Upper lobe of left lung (tissue), 6 donors: ENCODE results near the gene FBXW7. TPM values are rescaled to one million over a fixed set of nuclear protein-coding genes. Genes with fewer than 3 reads are reported as not detected.

Experiments used
- ATAC-seq, 2 donors: fragments of 200-7000 bp; cut with Tn5 transposase; one replicate each; pipeline ENCODE4 v1.9.1; 2022; ENCODE audit warnings: mild to moderate bottlenecking in 2 of 2, moderate library complexity in 2 of 2; ENCODE audit not compliant: low FRiP score in 2 of 2
- DNase-seq, 2 donors: peaks; one replicate each; pipeline ENCODE4 v3.0.0-alpha.2; 2019 to 2020
- H3K27ac ChIP-seq, 4 donors: fragments of 200-600 bp; sonication (generic); one replicate each; pipeline ENCODE4 v1.5.1; 2016 to 2019
- H3K27me3 ChIP-seq, 4 donors: fragments of 200-600 bp; sonication (generic); one replicate each; pipeline ENCODE4 v1.5.1; 2017 to 2019
- H3K36me3 ChIP-seq, 4 donors: fragments of 200-600 bp; sonication (generic); one replicate each; pipeline ENCODE4 v1.5.1; 2016 to 2019
- H3K4me1 ChIP-seq, 4 donors: fragments of 200-600 bp; sonication (generic); one replicate each; pipeline ENCODE4 v1.5.1; 2018 to 2019
- H3K4me3 ChIP-seq, 4 donors: fragments of 200-600 bp; sonication (generic); one replicate each; pipeline ENCODE4 v1.5.1; 2017 to 2019; ENCODE audit warnings: mild to moderate bottlenecking in 2 of 4, moderate library complexity in 1 of 4
- H3K9me3 ChIP-seq, 4 donors: fragments of 200-600 bp; sonication (generic); one replicate each; pipeline ENCODE4 v1.5.1; 2018 to 2019
- EP300 ChIP-seq, 4 donors: sonication (generic); formaldehyde crosslinking; IDR thresholded peaks; one replicate each; pipeline ENCODE4 v1.5.1; 2017; ENCODE audit warnings: antibody characterized with exemption in 4 of 4, control low read depth in 2 of 4
- POLR2A ChIP-seq, 4 donors: fragments of 450-650 bp; IDR thresholded peaks; one replicate each; pipeline ENCODE4 v1.5.1; 2016 to 2017; ENCODE audit warnings: antibody characterized with exemption in 4 of 4, mild to moderate bottlenecking in 2 of 4
- POLR2AphosphoS5 ChIP-seq, 2 donors: sonication (generic); formaldehyde crosslinking; IDR thresholded peaks; one replicate each; pipeline ENCODE4 v1.5.1; 2017; ENCODE audit warnings: antibody characterized with exemption in 2 of 2
- WGBS, 2 donors: methylation state at CpG; one replicate each; pipeline ENCODE4 v1.1.5; 2017 to 2018; 5-methylcytosine and 5-hydroxymethylcytosine counted together
- total RNA-seq, 6 donors: library from RNA; depleted of rRNA in 4 of 6; stranded (reverse); fragments of >200 nt in 4 of 6; gene quantifications; one replicate each; pipeline versions ENCODE4 v1.1.0 to v1.2.1, GENCODE V29; 2016 to 2021
- TF ChIP-seq, protein P1 (sequence below), 6 experiments: fragments of 450-650 bp in 4 of 6; fragments of 200-600 bp in 2 of 6; sonication (generic) in 2 of 6; IDR thresholded peaks; one replicate each; pipeline ENCODE4 v1.5.1; 2016 to 2019; ENCODE audit warnings: antibody characterized with exemption in 6 of 6
- donor health status: DM: no; HTN: no; CAD: no; lungs with moderate emphysema.
- donor health status: DM: no; HTN: yes; CAD: no; lungs with severe emphysema.

The FBXW7 gene
- total RNA-seq, 6 donors from 2014 or later: 36.5 to 116 (median 52.5) TPM

DNA sequence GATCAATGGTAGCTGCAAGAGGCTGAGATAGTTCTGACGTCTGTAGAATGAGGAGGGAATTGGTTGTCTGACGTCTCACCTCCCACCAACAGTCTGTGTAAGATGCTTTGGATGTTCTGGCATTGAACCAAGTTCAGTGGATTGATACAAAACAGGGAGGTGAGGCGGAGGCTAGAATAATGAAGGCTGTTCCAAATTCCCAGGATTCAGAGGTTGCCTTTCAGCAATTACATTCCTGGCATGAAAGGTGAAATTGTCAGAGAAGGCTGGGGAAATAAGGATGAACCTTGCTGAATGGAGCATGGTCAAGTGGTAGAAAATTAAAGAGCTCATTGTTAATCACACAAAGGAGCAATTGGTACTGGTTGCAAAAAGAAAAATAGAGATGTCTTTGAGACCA lies 241.6 kb downstream of the FBXW7 start:
- no peak overlapping the region for H3K4me3 ChIP-seq
- 86 to 89% methylated on average over 3 of the region's 3 CpGs for WGBS, 2 donors
- ATAC-seq (no peak), DNase-seq (no peak)
- H3K27me3 ChIP-seq: no peaks in the 10 kb centered on the region
- no peaks in the 10 kb centered on the region for H3K9me3 ChIP-seq
- H3K4me1 ChIP-seq: no peaks in the 10 kb centered on the region
- TF ChIP-seq POLR2AphosphoS5 (IDR thresholded peaks at IDR 0.05): no peak
- TF ChIP-seq POLR2A (IDR thresholded peaks at IDR 0.05): no peak
- TF ChIP-seq EP300 (IDR thresholded peaks at IDR 0.05): no peak
- TF ChIP-seq, protein P1, sequence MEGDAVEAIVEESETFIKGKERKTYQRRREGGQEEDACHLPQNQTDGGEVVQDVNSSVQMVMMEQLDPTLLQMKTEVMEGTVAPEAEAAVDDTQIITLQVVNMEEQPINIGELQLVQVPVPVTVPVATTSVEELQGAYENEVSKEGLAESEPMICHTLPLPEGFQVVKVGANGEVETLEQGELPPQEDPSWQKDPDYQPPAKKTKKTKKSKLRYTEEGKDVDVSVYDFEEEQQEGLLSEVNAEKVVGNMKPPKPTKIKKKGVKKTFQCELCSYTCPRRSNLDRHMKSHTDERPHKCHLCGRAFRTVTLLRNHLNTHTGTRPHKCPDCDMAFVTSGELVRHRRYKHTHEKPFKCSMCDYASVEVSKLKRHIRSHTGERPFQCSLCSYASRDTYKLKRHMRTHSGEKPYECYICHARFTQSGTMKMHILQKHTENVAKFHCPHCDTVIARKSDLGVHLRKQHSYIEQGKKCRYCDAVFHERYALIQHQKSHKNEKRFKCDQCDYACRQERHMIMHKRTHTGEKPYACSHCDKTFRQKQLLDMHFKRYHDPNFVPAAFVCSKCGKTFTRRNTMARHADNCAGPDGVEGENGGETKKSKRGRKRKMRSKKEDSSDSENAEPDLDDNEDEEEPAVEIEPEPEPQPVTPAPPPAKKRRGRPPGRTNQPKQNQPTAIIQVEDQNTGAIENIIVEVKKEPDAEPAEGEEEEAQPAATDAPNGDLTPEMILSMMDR (IDR thresholded peaks at IDR 0.05): no peak
- H3K36me3 ChIP-seq: no peaks in the 10 kb centered on the region
- H3K27ac ChIP-seq: no peak overlapping the region

DNA sequence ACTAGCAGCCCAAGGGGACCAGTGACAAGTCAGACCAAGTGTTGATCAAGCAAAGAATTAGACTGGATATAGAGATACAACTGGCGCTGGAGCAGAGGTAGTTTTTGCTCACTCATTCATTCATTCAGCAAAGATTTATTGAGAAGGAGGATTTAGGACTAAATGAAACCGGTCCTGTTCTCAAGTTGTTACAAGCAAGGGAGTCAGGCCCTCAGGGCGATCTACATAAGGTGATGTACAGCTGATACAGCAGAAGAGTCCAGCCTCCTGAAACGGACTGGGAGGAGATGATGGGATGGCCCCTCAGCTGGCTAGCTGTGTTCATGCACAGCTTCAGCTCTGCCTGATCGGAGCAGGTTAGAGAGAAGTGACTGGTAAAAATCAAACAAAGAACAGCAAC lies 242.4 kb downstream of the FBXW7 start:
- Histone ChIP-seq H3K36me3 (no peaks in the 10 kb centered on the region), H3K27ac (no peak overlapping the region), H3K27me3 (no peaks in the 10 kb centered on the region), H3K9me3 (no peaks in the 10 kb centered on the region), H3K4me1 (no peaks in the 10 kb centered on the region), H3K4me3 (no peak overlapping the region)
- ATAC-seq: no peak
- WGBS, 2 donors: 89 to 96% methylated on average over 5 of the region's 5 CpGs
- no peak for TF ChIP-seq EP300 (IDR thresholded peaks at IDR 0.05)
- TF ChIP-seq, protein P1 (IDR thresholded peaks at IDR 0.05): no peak
- TF ChIP-seq POLR2AphosphoS5 (IDR thresholded peaks at IDR 0.05): no peak
- no peak for TF ChIP-seq POLR2A (IDR thresholded peaks at IDR 0.05)
- DNase-seq: no peak

DNA sequence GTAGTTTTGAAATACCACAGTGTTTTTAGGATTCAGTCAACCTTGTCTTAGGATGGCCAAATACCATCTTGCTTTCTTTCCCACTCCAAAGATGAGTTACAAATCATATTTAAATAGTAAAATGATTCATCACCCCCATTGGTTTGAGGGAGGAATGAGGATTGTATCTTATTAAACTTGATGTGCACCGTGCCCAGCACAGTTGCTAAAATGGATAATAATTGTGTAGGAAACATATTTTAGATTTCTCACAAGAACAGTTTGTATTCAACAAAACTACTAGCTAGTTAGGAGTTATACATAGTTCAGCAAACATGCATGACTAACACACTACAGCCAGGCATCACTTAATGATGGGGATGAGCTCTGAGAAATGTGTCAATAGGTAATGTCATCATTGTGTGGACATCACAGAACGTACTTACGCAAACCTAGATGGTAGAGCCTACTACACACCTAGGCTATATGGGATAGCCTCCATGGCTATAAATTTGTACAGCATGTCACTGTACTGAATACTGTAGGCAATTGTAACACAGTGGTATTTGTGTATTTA lies 245.4 kb downstream of the FBXW7 start:
- TF ChIP-seq POLR2A (IDR thresholded peaks at IDR 0.05) (no peak), POLR2AphosphoS5 (IDR thresholded peaks at IDR 0.05) (no peak), EP300 (IDR thresholded peaks at IDR 0.05) (no peak)
- TF ChIP-seq, protein P1 (IDR thresholded peaks at IDR 0.05): no peak
- Histone ChIP-seq H3K4me3 (no peak overlapping the region), H3K36me3 (no peaks in the 10 kb centered on the region), H3K4me1 (no peaks in the 10 kb centered on the region), H3K27me3 (no peaks in the 10 kb centered on the region), H3K9me3 (no peaks in the 10 kb centered on the region), H3K27ac (no peak overlapping the region)
- ATAC-seq (no peak), DNase-seq (no peak)
- WGBS, 2 donors: 92 to 95% methylated on average over 3 of the region's 3 CpGs

DNA sequence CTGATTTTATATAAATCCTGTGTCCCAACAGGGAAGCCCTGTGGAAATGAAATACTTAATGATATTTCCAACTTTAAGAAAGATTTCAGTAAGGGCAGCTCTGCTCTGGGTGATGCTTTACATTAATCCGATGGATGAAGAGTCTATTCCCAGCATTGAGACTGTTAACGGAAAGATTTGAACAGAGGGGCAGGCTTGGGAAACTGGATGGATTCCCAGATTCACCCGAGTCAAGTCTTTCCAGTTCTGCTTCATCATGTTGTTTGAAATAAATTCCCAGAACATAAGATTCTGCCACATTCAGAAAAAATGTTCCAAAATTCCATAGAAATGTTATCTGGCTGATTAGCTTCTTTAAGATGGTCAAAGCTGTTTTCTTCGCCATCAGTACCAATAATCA lies 246.0 kb downstream of the FBXW7 start:
- no peak overlapping the region for H3K27ac ChIP-seq
- no peaks in the 10 kb centered on the region for H3K9me3 ChIP-seq
- no peak overlapping the region for H3K4me3 ChIP-seq
- 61 to 68% methylated on average over 4 of the region's 4 CpGs for WGBS, 2 donors
- ATAC-seq (no peak), DNase-seq (no peak)
- no peaks in the 10 kb centered on the region for H3K27me3 ChIP-seq
- no peaks in the 10 kb centered on the region for H3K4me1 ChIP-seq
- TF ChIP-seq POLR2A (IDR thresholded peaks at IDR 0.05) (no peak), EP300 (IDR thresholded peaks at IDR 0.05) (no peak), POLR2AphosphoS5 (IDR thresholded peaks at IDR 0.05) (no peak)
- TF ChIP-seq, protein P1 (IDR thresholded peaks at IDR 0.05): no peak
- no peaks in the 10 kb centered on the region for H3K36me3 ChIP-seq

DNA sequence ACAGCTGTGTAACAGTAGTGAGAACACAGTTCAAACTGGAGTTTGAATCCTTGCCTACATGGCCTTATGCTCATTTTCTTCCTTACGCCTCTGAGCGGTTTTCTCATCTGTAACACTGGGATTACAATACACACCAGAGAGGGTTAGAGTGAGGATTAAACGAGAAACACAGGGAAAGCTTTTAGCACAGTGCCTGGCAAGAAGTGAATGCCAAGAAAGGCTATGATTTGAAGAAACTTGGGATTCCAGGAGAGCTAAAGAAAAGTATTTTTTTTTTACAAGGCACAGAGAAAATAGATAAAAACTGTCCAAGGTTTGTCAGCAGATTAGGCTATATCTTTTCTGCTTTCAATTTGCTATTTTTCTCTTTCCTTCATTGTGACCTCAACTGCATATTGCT lies 246.4 kb downstream of the FBXW7 start:
- no peaks in the 10 kb centered on the region for H3K9me3 ChIP-seq
- H3K4me3 ChIP-seq: no peak overlapping the region
- no peak for ATAC-seq
- WGBS, 2 donors: 84 to 92% methylated on average over 3 of the region's 3 CpGs
- H3K4me1 ChIP-seq: no peaks in the 10 kb centered on the region
- TF ChIP-seq, protein P1 (IDR thresholded peaks at IDR 0.05): no peak
- TF ChIP-seq EP300 (IDR thresholded peaks at IDR 0.05) (no peak), POLR2AphosphoS5 (IDR thresholded peaks at IDR 0.05) (no peak), POLR2A (IDR thresholded peaks at IDR 0.05) (no peak)
- no peaks in the 10 kb centered on the region for H3K36me3 ChIP-seq
- no peaks in the 10 kb centered on the region for H3K27me3 ChIP-seq
- no peak overlapping the region for H3K27ac ChIP-seq
- DNase-seq: no peak
